Measurements from ENCODE around the gene SLC45A1. TPM values are rescaled to one million over a fixed set of nuclear protein-coding genes. Genes with fewer than 3 reads are reported as not detected.

The SLC45A1 gene
- polyA plus RNA-seq, 3 donors, result 0.21 TPM; not detected in 2

GRCh38 chr1:8384577-8384976 is 66.7 kb downstream of the SLC45A1 start:
- no peak for TF ChIP-seq CTCF (IDR thresholded peaks at IDR 0.05)
- no peak for DNase-seq
- H4K20me1 ChIP-seq (ENCODE audit: insufficient read depth, low read length), result peaks cover 96% of the 10 kb centered on the region
- no peak overlapping the region for H2AFZ ChIP-seq (ENCODE audit: insufficient read depth, low read depth, low read length, poor library complexity, severe bottlenecking)
- peaks cover 62 to 65% of the 10 kb centered on the region in 2 donors for H3K4me1 ChIP-seq (ENCODE audit: control insufficient read depth in 1 of 2, insufficient read depth in 2 of 2, low read length in 2 of 2)
- H3K4me1 Mint-ChIP-seq, result peaks cover 79% of the 10 kb centered on the region
- no peak overlapping the region for H3K4me3 Mint-ChIP-seq
- H3K36me3 ChIP-seq (replicated peaks in 1 of 2; ENCODE audit: control insufficient read depth in 1 of 2, insufficient read depth in 2 of 2, low read length in 2 of 2), result peaks cover 16 to 59% of the 10 kb centered on the region in 2 donors
- no peak overlapping the region for H3K4me3 ChIP-seq (replicated peaks in 1 of 3; ENCODE audit: low read depth in 2 of 3, low read length in 3 of 3)
- 67% methylated on average over 2 of the region's 2 CpGs for WGBS (ENCODE audit: insufficient coverage)
- intact Hi-C loops (cut with micrococcal nuclease), result no loop called here
- H3K27ac ChIP-seq (ENCODE audit: low read depth in 1 of 2, low read length in 2 of 2), result peak overlapping the region in 1 of 2 donors; percentile 24
- no peaks in the 10 kb centered on the region for H3K27me3 Mint-ChIP-seq (ENCODE audit: low read depth in 3 of 3)
- no peak overlapping the region for H3K4me2 ChIP-seq (replicated peaks; ENCODE audit: extremely low read depth, low read length, poor library complexity, severe bottlenecking)
- no peak overlapping the region for H3K9ac ChIP-seq (ENCODE audit: insufficient read depth, low read length, poor library complexity, severe bottlenecking)
- peaks cover 40 to 64% of the 10 kb centered on the region in 2 donors for H3K36me3 Mint-ChIP-seq
- H3K79me2 ChIP-seq (ENCODE audit: insufficient read depth, low read length), result peaks cover 81% of the 10 kb centered on the region
- H3K9me3 Mint-ChIP-seq, result peaks cover 0 to 2% (median 0%) of the 10 kb centered on the region in 7 donors
- H3K27ac Mint-ChIP-seq, result peak overlapping the region in 2 of 7 donors; percentile 19 to 70
- no peaks in the 10 kb centered on the region for H3K9me3 ChIP-seq (replicated peaks in 1 of 2; ENCODE audit: control insufficient read depth in 1 of 2, insufficient read depth in 1 of 2, low read length in 2 of 2)
- H3K27me3 ChIP-seq (ENCODE audit: control insufficient read depth in 2 of 2, insufficient read depth in 2 of 2, low read length in 2 of 2), result no peaks in the 10 kb centered on the region

GRCh38 chr1:8386247-8386646 is 68.3 kb downstream of the SLC45A1 start:
- Histone ChIP-seq H3K4me2 (replicated peaks; ENCODE audit: extremely low read depth, low read length, poor library complexity, severe bottlenecking) (no peak overlapping the region), H3K9me3 (replicated peaks in 1 of 2; ENCODE audit: control insufficient read depth in 1 of 2, insufficient read depth in 1 of 2, low read length in 2 of 2) (no peaks in the 10 kb centered on the region), H3K27ac (ENCODE audit: low read depth in 1 of 2, low read length in 2 of 2) (no peak overlapping the region), H3K79me2 (ENCODE audit: insufficient read depth, low read length) (peaks cover 81% of the 10 kb centered on the region), H4K20me1 (ENCODE audit: insufficient read depth, low read length) (peaks cover 96% of the 10 kb centered on the region), H3K4me3 (replicated peaks in 1 of 3; ENCODE audit: low read depth in 2 of 3, low read length in 3 of 3) (no peak overlapping the region), H3K4me1 (ENCODE audit: control insufficient read depth in 1 of 2, insufficient read depth in 2 of 2, low read length in 2 of 2) (peaks cover 69 to 72% of the 10 kb centered on the region in 2 donors), H2AFZ (ENCODE audit: insufficient read depth, low read depth, low read length, poor library complexity, severe bottlenecking) (no peak overlapping the region), H3K27me3 (ENCODE audit: control insufficient read depth in 2 of 2, insufficient read depth in 2 of 2, low read length in 2 of 2) (no peaks in the 10 kb centered on the region), H3K36me3 (replicated peaks in 1 of 2; ENCODE audit: control insufficient read depth in 1 of 2, insufficient read depth in 2 of 2, low read length in 2 of 2) (peaks cover 18 to 52% of the 10 kb centered on the region in 2 donors), H3K9ac (ENCODE audit: insufficient read depth, low read length, poor library complexity, severe bottlenecking) (no peak overlapping the region)
- Mint-ChIP-seq H3K9me3 (peaks cover 0 to 2% (median 0%) of the 10 kb centered on the region in 7 donors), H3K4me3 (no peak overlapping the region), H3K27me3 (ENCODE audit: low read depth in 3 of 3) (no peaks in the 10 kb centered on the region), H3K27ac (no peak overlapping the region), H3K36me3 (peaks cover 39 to 61% of the 10 kb centered on the region in 2 donors), H3K4me1 (peaks cover 85% of the 10 kb centered on the region)
- no peak for TF ChIP-seq CTCF (IDR thresholded peaks at IDR 0.05)
- DNase-seq, result no peak
- intact Hi-C loops (cut with micrococcal nuclease), result no loop called here
